Measurements from ENCODE around the gene PRKCA. TPM values are rescaled to one million over a fixed set of nuclear protein-coding genes. Genes with fewer than 3 reads are reported as not detected.

PRKCA gene
- total and polyA plus RNA-seq, 2 donors (not counting 3 experiments of a cell fraction or from before 2014, with no cell fraction given), result 7.5 to 34.2 TPM

GRCh38 chr17:66629762-66630161 is 327.3 kb downstream of the PRKCA start:
- Histone ChIP-seq H3K9me3 (replicated peaks; ENCODE audit: control insufficient read depth, insufficient read depth, low read length) (no peaks in the 10 kb centered on the region), H3K4me3 (replicated peaks in 1 of 3; ENCODE audit: insufficient read depth in 1 of 3, low read depth in 1 of 3, low read length in 3 of 3) (no peak overlapping the region), H3K4me1 (ENCODE audit: control insufficient read depth, extremely low read depth, insufficient read depth, low read length) (no peaks in the 10 kb centered on the region), H3K4me2 (ENCODE audit: insufficient read depth, low read length) (no peak overlapping the region), H3K9ac (replicated peaks; ENCODE audit: extremely low read depth, insufficient read depth, low read length) (no peak overlapping the region), H3K79me2 (ENCODE audit: control insufficient read depth, insufficient read depth, low read length) (no peaks in the 10 kb centered on the region), H3K9me1 (replicated peaks; ENCODE audit: control insufficient read depth, extremely low read depth, insufficient read depth, low read length) (no peaks in the 10 kb centered on the region), H3K27me3 (ENCODE audit: control insufficient read depth in 2 of 2, insufficient read depth in 2 of 2, low read length in 2 of 2) (no peaks in the 10 kb centered on the region), H2AFZ (ENCODE audit: low read depth, low read length) (no peak overlapping the region), H3K27ac (ENCODE audit: insufficient read depth, low read depth, low read length) (no peak overlapping the region), H3K36me3 (ENCODE audit: control insufficient read depth in 2 of 2, extremely low read depth in 1 of 2, insufficient read depth in 2 of 2, low read length in 2 of 2) (no peaks in the 10 kb centered on the region), H4K20me1 (replicated peaks; ENCODE audit: control insufficient read depth, extremely low read depth, insufficient read depth, low read length) (no peaks in the 10 kb centered on the region)
- dilution Hi-C loops (cut with MboI; ENCODE audit: extremely low pct_ligation_motif_present, low sequenced_read_pairs) (no loop called here), intact Hi-C loops (cut with micrococcal nuclease) (no loop called here)
- FAIRE-seq (no peak), DNase-seq (ENCODE audit: low read depth, low spot score) (no peak)
- TF ChIP-seq, protein P1, sequence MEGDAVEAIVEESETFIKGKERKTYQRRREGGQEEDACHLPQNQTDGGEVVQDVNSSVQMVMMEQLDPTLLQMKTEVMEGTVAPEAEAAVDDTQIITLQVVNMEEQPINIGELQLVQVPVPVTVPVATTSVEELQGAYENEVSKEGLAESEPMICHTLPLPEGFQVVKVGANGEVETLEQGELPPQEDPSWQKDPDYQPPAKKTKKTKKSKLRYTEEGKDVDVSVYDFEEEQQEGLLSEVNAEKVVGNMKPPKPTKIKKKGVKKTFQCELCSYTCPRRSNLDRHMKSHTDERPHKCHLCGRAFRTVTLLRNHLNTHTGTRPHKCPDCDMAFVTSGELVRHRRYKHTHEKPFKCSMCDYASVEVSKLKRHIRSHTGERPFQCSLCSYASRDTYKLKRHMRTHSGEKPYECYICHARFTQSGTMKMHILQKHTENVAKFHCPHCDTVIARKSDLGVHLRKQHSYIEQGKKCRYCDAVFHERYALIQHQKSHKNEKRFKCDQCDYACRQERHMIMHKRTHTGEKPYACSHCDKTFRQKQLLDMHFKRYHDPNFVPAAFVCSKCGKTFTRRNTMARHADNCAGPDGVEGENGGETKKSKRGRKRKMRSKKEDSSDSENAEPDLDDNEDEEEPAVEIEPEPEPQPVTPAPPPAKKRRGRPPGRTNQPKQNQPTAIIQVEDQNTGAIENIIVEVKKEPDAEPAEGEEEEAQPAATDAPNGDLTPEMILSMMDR (IDR thresholded peaks at IDR 0.05; ENCODE audit: extremely low read depth in 1 of 2, insufficient read depth in 1 of 2, low read depth in 1 of 2, low read length in 2 of 2), result no peak
- no peak for TF ChIP-seq FOS (IDR thresholded peaks at IDR 0.05; ENCODE audit: borderline replicate concordance, insufficient read depth, low read length)
- TF ChIP-seq POLR2A (IDR thresholded peaks at IDR 0.05; ENCODE audit: low read depth, low read length), result no peak
- no peak for TF ChIP-seq MYC (IDR thresholded peaks at IDR 0.05; ENCODE audit: low read depth, low read length)
- TF ChIP-seq MAX (IDR thresholded peaks at IDR 0.05; ENCODE audit: insufficient read depth, insufficient read length), result no peak
- TF ChIP-seq JUN (IDR thresholded peaks at IDR 0.05; ENCODE audit: borderline replicate concordance, insufficient read depth, insufficient read length, low read depth), result no peak
- no peak for TF ChIP-seq POLR2AphosphoS5 (IDR thresholded peaks at IDR 0.05; ENCODE audit: insufficient read depth, low read depth, low read length)
- no peak for TF ChIP-seq EZH2 (IDR thresholded peaks at IDR 0.05; ENCODE audit: borderline replicate concordance, low read depth, low read length, severe bottlenecking)
- no peak for TF ChIP-seq GATA2 (IDR thresholded peaks at IDR 0.05; ENCODE audit: insufficient read depth, insufficient read length, low read depth, low read length)
- POLR2A ChIA-PET, result no interaction called here
- no TSS peak for BruUV-seq (replicated peaks)
- CTCF ChIA-PET, result interaction anchor here (0.8 to 1.5 kb wide), 3 partner anchors 44 to 464 kb away, joined by 4 read pairs; no protein-coding TSS in a partner anchor

All from endothelial cell of umbilical vein (primary cell).